IPS DF 6.9 (cell line): Measurements from ENCODE around the gene BCL11A.

ENCODE experiments used
- DNase-seq: peaks from one replicate; pipeline ENCODE4 v3.0.0-alpha.2; 2013; ENCODE audit warnings: low read depth, low spot score
- H3K27ac ChIP-seq: one replicate; pipeline ENCODE4 v1.5.1; 2013; ENCODE audit warnings: low read length, control low read depth
- H3K27me3 ChIP-seq: 2 replicates; pipeline ENCODE4 v1.6.1; 2013; ENCODE audit warnings: mild to moderate bottlenecking, low read length; ENCODE audit not compliant: control insufficient read depth, insufficient read depth
- H3K36me3 ChIP-seq: 2 replicates; pipeline ENCODE4 v1.6.1; 2013; ENCODE audit warnings: low read length; ENCODE audit not compliant: control insufficient read depth, insufficient read depth
- H3K4me1 ChIP-seq: 2 replicates; pipeline ENCODE4 v1.6.1; 2013; ENCODE audit warnings: low read length; ENCODE audit not compliant: control insufficient read depth, insufficient read depth
- H3K4me3 ChIP-seq: 2 replicates; pipeline ENCODE4 v1.5.1; 2013; ENCODE audit warnings: mild to moderate bottlenecking, low read length
- H3K9me3 ChIP-seq: 2 replicates; pipeline ENCODE4 v1.6.1; 2013; ENCODE audit warnings: low read length, inconsistent platforms; ENCODE audit not compliant: control insufficient read depth, insufficient read depth
- WGBS: extraction: QIAGEN DNeasy Blood & Tissue Kit; methylation state at CpG from one replicate; pipeline ENCODE4 v1.1.7; 2013; ENCODE audit warnings: mixed read lengths, missing lambda C conversion rate; ENCODE audit not compliant: insufficient read length, insufficient coverage; 5-methylcytosine and 5-hydroxymethylcytosine counted together

BCL11A gene

GRCh38 chr2:60559880-60560279 is 6.4 kb upstream of the BCL11A start:
- no peak for DNase-seq

GRCh38 chr2:60558536-60558935 is 5.1 kb upstream of the BCL11A start:
- no peaks in the 10 kb centered on the region for H3K36me3 ChIP-seq
- H3K27ac ChIP-seq, result no peak overlapping the region
- H3K27me3 ChIP-seq, result no peaks in the 10 kb centered on the region
- H3K4me3 ChIP-seq, result no peak overlapping the region
- 0 out of 2 replicates have a peak, but pooled peaks cover 1% of the 10 kb centered on the region for H3K4me1 ChIP-seq
- WGBS, result no CpG with 5 or more reads among the region's 2 CpGs
- no peaks in the 10 kb centered on the region for H3K9me3 ChIP-seq
- DNase-seq, result no peak

More at GRCh38 chr2:60559880-60560279, 6.4 kb upstream of the BCL11A start:
- Histone ChIP-seq H3K36me3 (no peaks in the 10 kb centered on the region), H3K4me3 (no peak overlapping the region), H3K4me1 (0 out of 2 replicates have a peak, but pooled peaks cover 1% of the 10 kb centered on the region), H3K27ac (no peak overlapping the region), H3K9me3 (no peaks in the 10 kb centered on the region), H3K27me3 (no peaks in the 10 kb centered on the region)
- WGBS, result no CpG with 5 or more reads among the region's 1 CpG

GRCh38 chr2:60557486-60557864 is 4.0 kb upstream of the BCL11A start:
- Histone ChIP-seq H3K4me3 (peak overlapping the region; percentile 15; the same call in 1 of the 2 replicates), H3K36me3 (no peaks in the 10 kb centered on the region), H3K27ac (no peak overlapping the region), H3K27me3 (no peaks in the 10 kb centered on the region), H3K9me3 (no peaks in the 10 kb centered on the region), H3K4me1 (0 out of 2 replicates have a peak, but pooled peaks cover 1% of the 10 kb centered on the region)
- no peak for DNase-seq
- no CpG with 5 or more reads among the region's 12 CpGs for WGBS

- Histone ChIP-seq H3K27ac (no peak overlapping the region), H3K9me3 (no peaks in the 10 kb centered on the region), H3K27me3 (no peaks in the 10 kb centered on the region), H3K36me3 (no peaks in the 10 kb centered on the region), H3K4me3 (peak overlapping the region; percentile 15; the same call in 1 of the 2 replicates), H3K4me1 (0 out of 2 replicates have a peak, but pooled peaks cover 1% of the 10 kb centered on the region)
- no peak for DNase-seq
- WGBS, result 100% methylated on average over 2 of the region's 31 CpGs
Observed at GRCh38 chr2:60556576-60557485, 3.4 kb upstream of the BCL11A start.

GRCh38 chr2:60556175-60556574 is 2.7 kb upstream of the BCL11A start:
- Histone ChIP-seq H3K9me3 (no peaks in the 10 kb centered on the region), H3K4me1 (0 out of 2 replicates have a peak, but pooled peaks cover 1% of the 10 kb centered on the region), H3K36me3 (no peaks in the 10 kb centered on the region), H3K27me3 (no peaks in the 10 kb centered on the region), H3K4me3 (peak overlapping the region; percentile 15; the same call in 1 of the 2 replicates), H3K27ac (no peak overlapping the region)
- WGBS, result 100% methylated on average over 2 of the region's 5 CpGs
- no peak for DNase-seq

- H3K27ac ChIP-seq, result no peak overlapping the region
- WGBS, result no CpG with 5 or more reads among the region's 5 CpGs
- H3K4me1 ChIP-seq, result no peaks in the 10 kb centered on the region
- no peak for DNase-seq
- H3K27me3 ChIP-seq, result no peaks in the 10 kb centered on the region
- no peaks in the 10 kb centered on the region for H3K36me3 ChIP-seq
- no peaks in the 10 kb centered on the region for H3K9me3 ChIP-seq
- peak overlapping the region; percentile 59; the same call in 1 of the 2 replicates for H3K4me3 ChIP-seq
Observed at GRCh38 chr2:60555783-60556139, 2.3 kb upstream of the BCL11A start.

- Histone ChIP-seq H3K4me1 (no peaks in the 10 kb centered on the region), H3K27me3 (no peaks in the 10 kb centered on the region), H3K36me3 (no peaks in the 10 kb centered on the region), H3K4me3 (peak overlapping the region; percentile 59; the same call in 1 of the 2 replicates), H3K27ac (no peak overlapping the region), H3K9me3 (no peaks in the 10 kb centered on the region)
- no peak for DNase-seq
- WGBS, result no CpG with 5 or more reads among the region's 43 CpGs
Observed at GRCh38 chr2:60555066-60555782, 1.8 kb upstream of the BCL11A start.

- WGBS, result no CpG with 5 or more reads among the region's 28 CpGs
- Histone ChIP-seq H3K27ac (no peak overlapping the region), H3K4me3 (peak overlapping the region; percentile 59; the same call in 1 of the 2 replicates), H3K27me3 (no peaks in the 10 kb centered on the region), H3K9me3 (no peaks in the 10 kb centered on the region), H3K36me3 (no peaks in the 10 kb centered on the region), H3K4me1 (no peaks in the 10 kb centered on the region)
- DNase-seq, result no peak
Observed at GRCh38 chr2:60554646-60555065, 1.2 kb upstream of the BCL11A start.

GRCh38 chr2:60554074-60554645 is 706 bp upstream of the BCL11A start:
- Histone ChIP-seq H3K27ac (no peak overlapping the region), H3K4me3 (peak overlapping the region; percentile 59), H3K9me3 (no peaks in the 10 kb centered on the region), H3K4me1 (no peaks in the 10 kb centered on the region), H3K27me3 (no peaks in the 10 kb centered on the region), H3K36me3 (no peaks in the 10 kb centered on the region)
- DNase-seq, result no peak
- no CpG with 5 or more reads among the region's 56 CpGs for WGBS

GRCh38 chr2:60552851-60553494 is 481 bp downstream of the BCL11A start:
- H3K4me1 ChIP-seq, result no peaks in the 10 kb centered on the region
- no peak overlapping the region for H3K27ac ChIP-seq
- no peak for DNase-seq
- H3K36me3 ChIP-seq, result no peaks in the 10 kb centered on the region
- no peaks in the 10 kb centered on the region for H3K27me3 ChIP-seq
- peak overlapping the region; percentile 59 for H3K4me3 ChIP-seq
- no peaks in the 10 kb centered on the region for H3K9me3 ChIP-seq
- WGBS, result no CpG with 5 or more reads among the region's 38 CpGs
